SK-N-SH treated with all-trans-retinoic acid at 6 μM for 48 hours (cell line): ENCODE results near the gene ATP8A2.

ENCODE experiments used
- ATAC-seq: fragments of 200-7000 bp; cut with Tn5 transposase; 3 replicates; pipeline ENCODE4 v1.9.1; 2020; ENCODE audit warnings: mild to moderate bottlenecking, moderate library complexity
- ARNTL ChIP-seq: fragments of 450-650 bp; formaldehyde crosslinking; IDR thresholded peaks from 2 replicates; pipeline ENCODE4 v1.5.0; 2020; ENCODE audit warnings: low read depth, mild to moderate bottlenecking, moderate library complexity, borderline replicate concordance
- BACH2 ChIP-seq: fragments of 250-450 bp; sonication (Bioruptor Pico); IDR thresholded peaks from 2 replicates; pipeline ENCODE4 v1.9.0; 2021; ENCODE audit warnings: mild to moderate bottlenecking, borderline replicate concordance
- CREB5 ChIP-seq: fragments of 250-450 bp; sonication (Bioruptor Pico); IDR thresholded peaks from 2 replicates; pipeline ENCODE4 v1.5.1; 2020; ENCODE audit warnings: low read depth, mild to moderate bottlenecking, moderate library complexity
- CSDC2 ChIP-seq: fragments of 250-450 bp; sonication (Bioruptor Pico); IDR thresholded peaks from 2 replicates; pipeline ENCODE4 v1.5.0; 2020; ENCODE audit warnings: mild to moderate bottlenecking, moderate library complexity
- CSRNP3 ChIP-seq: fragments of 250-450 bp; sonication (Bioruptor Pico); IDR thresholded peaks from 2 replicates; pipeline ENCODE4 v1.5.1; 2021; ENCODE audit warnings: mild to moderate bottlenecking, moderate library complexity
- ESRRG ChIP-seq: fragments of 250-450 bp; sonication (Bioruptor Pico); IDR thresholded peaks from 2 replicates; pipeline ENCODE4 v1.6.1; 2021; ENCODE audit warnings: mild to moderate bottlenecking
- GLIS3 ChIP-seq: fragments of 250-450 bp; sonication (Bioruptor Pico); IDR thresholded peaks from 2 replicates; pipeline ENCODE4 v1.5.0; 2020; ENCODE audit warnings: mild to moderate bottlenecking, moderate library complexity
- ISL1 ChIP-seq: fragments of 250-450 bp; sonication (Bioruptor Pico); IDR thresholded peaks from 2 replicates; pipeline ENCODE4 v2.1.2; 2022; ENCODE audit warnings: mild to moderate bottlenecking, moderate library complexity
- OSR1 ChIP-seq: fragments of 250-450 bp; sonication (Bioruptor Pico); IDR thresholded peaks from 2 replicates; pipeline ENCODE4 v1.8.0; 2022; ENCODE audit warnings: moderate library complexity, mild to moderate bottlenecking, inconsistent platforms
- PATZ1 ChIP-seq: fragments of 250-450 bp; sonication (Bioruptor Pico); IDR thresholded peaks from 2 replicates; pipeline ENCODE4 v1.8.0; 2020; ENCODE audit warnings: mild to moderate bottlenecking, moderate library complexity, borderline replicate concordance
- RARB ChIP-seq: fragments of 250-450 bp; sonication (Bioruptor Pico); IDR thresholded peaks from 2 replicates; pipeline ENCODE4 v1.8.0; 2021; ENCODE audit warnings: mild to moderate bottlenecking, moderate library complexity
- SNAI2 ChIP-seq: fragments of 250-450 bp; sonication (Bioruptor Pico); IDR thresholded peaks from 2 replicates; pipeline ENCODE4 v1.5.0; 2020; ENCODE audit warnings: mild to moderate bottlenecking, moderate library complexity
- TCF4 ChIP-seq: fragments of 250-450 bp; sonication (Bioruptor Pico); IDR thresholded peaks from 2 replicates; pipeline ENCODE4 v1.8.0; 2021; ENCODE audit warnings: mild to moderate bottlenecking, moderate library complexity, borderline replicate concordance
- TOX ChIP-seq: fragments of 250-450 bp; sonication (Bioruptor Pico); IDR thresholded peaks from 2 replicates; pipeline ENCODE4 v1.8.0; 2021; ENCODE audit warnings: mild to moderate bottlenecking, moderate library complexity, borderline replicate concordance
- ZC3H10 ChIP-seq: fragments of 250-450 bp; sonication (Bioruptor Pico); IDR thresholded peaks from 2 replicates; pipeline ENCODE4 v1.5.1; 2021; ENCODE audit warnings: mild to moderate bottlenecking, moderate library complexity
- ZFP3 ChIP-seq: fragments of 250-450 bp; sonication (Bioruptor Pico); IDR thresholded peaks from 2 replicates; pipeline ENCODE4 v1.5.0; 2020; ENCODE audit warnings: mild to moderate bottlenecking, moderate library complexity
- ZFP30 ChIP-seq: fragments of 450-650 bp; formaldehyde crosslinking; IDR thresholded peaks from 2 replicates; pipeline ENCODE4 v1.5.0; 2022; ENCODE audit warnings: mild to moderate bottlenecking, moderate library complexity
- ZNF565 ChIP-seq: fragments of 450-650 bp; formaldehyde crosslinking; conservative IDR thresholded peaks from 2 replicates; pipeline ENCODE4 v1.5.0; 2020; ENCODE audit warnings: low read depth, mild to moderate bottlenecking, moderate library complexity
- ZNF70 ChIP-seq: fragments of 450-650 bp; formaldehyde crosslinking; IDR thresholded peaks from 2 replicates; pipeline ENCODE4 v1.5.0; 2020; ENCODE audit warnings: mild to moderate bottlenecking, moderate library complexity
- ZNF8 ChIP-seq: fragments of 450-650 bp; formaldehyde crosslinking; IDR thresholded peaks from 2 replicates; pipeline ENCODE4 v1.5.0; 2020; ENCODE audit warnings: mild to moderate bottlenecking, moderate library complexity

ATP8A2 gene

GRCh38 chr13:25840931-25841330, 469.2 kb downstream of the ATP8A2 start (continued):
- TF ChIP-seq PATZ1, result no peak
- TF ChIP-seq ARNTL, result no peak
- TF ChIP-seq ESRRG (CRISPR knock-in tag), result no peak
- TF ChIP-seq TOX (CRISPR knock-in tag), result no peak

- TF ChIP-seq GLIS3, result no peak
- no peak for TF ChIP-seq CSRNP3
- no peak for TF ChIP-seq BACH2 (CRISPR knock-in tag)
- no peak for TF ChIP-seq CREB5 (CRISPR knock-in tag)
- no peak for TF ChIP-seq ZNF8 (CRISPR knock-in tag)
- TF ChIP-seq RARB (CRISPR knock-in tag), result no peak
- no peak for TF ChIP-seq OSR1 (CRISPR knock-in tag)
- no peak for TF ChIP-seq ISL1 (CRISPR knock-in tag)
- no peak for TF ChIP-seq ZFP30
- no peak for TF ChIP-seq TOX (CRISPR knock-in tag)
- TF ChIP-seq CSDC2 (CRISPR knock-in tag), result no peak
- TF ChIP-seq ARNTL, result no peak
- no peak for TF ChIP-seq ZNF70 (CRISPR knock-in tag)
- TF ChIP-seq PATZ1, result no peak
- TF ChIP-seq, all 23 proteins: peak for 0
- ATAC-seq, result no peak
These were observed 471.9 kb downstream of the ATP8A2 start for GRCh38 chr13:25843692-25844091.

- no peak for TF ChIP-seq SNAI2 (CRISPR knock-in tag)
- no peak for TF ChIP-seq CSDC2 (CRISPR knock-in tag)
- no peak for TF ChIP-seq PATZ1
- TF ChIP-seq ZFP30, result no peak
- no peak for TF ChIP-seq ZFP3
- no peak for TF ChIP-seq ZNF8 (CRISPR knock-in tag)
- no peak for TF ChIP-seq TCF4 (CRISPR knock-in tag)
- TF ChIP-seq ZC3H10 (CRISPR knock-in tag), result no peak
- TF ChIP-seq GLIS3, result no peak
- no peak for TF ChIP-seq BACH2 (CRISPR knock-in tag)
- TF ChIP-seq ZNF565, result no peak
- no peak for TF ChIP-seq CSRNP3
- TF ChIP-seq CREB5 (CRISPR knock-in tag), result no peak
- TF ChIP-seq RARB (CRISPR knock-in tag), result no peak
- no peak for ATAC-seq
These were observed 473.0 kb downstream of the ATP8A2 start for GRCh38 chr13:25844559-25845434.
